Effector memory CD8-positive, alpha-beta T cell (primary cell): ENCODE data around the gene CREB3.

Experiments
- ATAC-seq: fragments of 150-1000 bp; cut with Tn5 transposase; replicated peaks from 2 replicates; pipeline ENCODE4 v1.10.0; 2021; ENCODE audit warnings: mild to moderate bottlenecking, moderate library complexity
- DNase-seq, 3 experiments: peaks; one replicate each; pipeline ENCODE4 v3.0.0; 2021
- H3K27ac Mint-ChIP-seq, 2 donors: one replicate each; pipeline ENCODE4 v1.8.0; 2022; ENCODE audit warnings: mild to moderate bottlenecking in 2 of 2, mixed read lengths in 2 of 2, moderate library complexity in 2 of 2
- H3K27me3 Mint-ChIP-seq, 2 donors: one replicate each; pipeline ENCODE4 v1.8.0; 2022; ENCODE audit warnings: mixed read lengths in 2 of 2
- H3K36me3 Mint-ChIP-seq: one replicate; pipeline ENCODE4 v1.8.0; 2022; ENCODE audit warnings: mild to moderate bottlenecking, moderate library complexity, mixed read lengths; ENCODE audit not compliant: insufficient read depth
- H3K4me1 Mint-ChIP-seq, 2 donors: one replicate each; pipeline ENCODE4 v1.8.0; 2022; ENCODE audit warnings: low read depth in 2 of 2, mixed read lengths in 2 of 2
- H3K4me3 Mint-ChIP-seq, 2 donors: one replicate each; pipeline ENCODE4 v1.8.0; 2022; ENCODE audit warnings: mild to moderate bottlenecking in 2 of 2, mixed read lengths in 2 of 2, moderate library complexity in 2 of 2
- H3K9me3 Mint-ChIP-seq, 2 donors: one replicate each; pipeline ENCODE4 v1.8.0; 2022; ENCODE audit warnings: mixed read lengths in 2 of 2

Gene CREB3

DNA sequence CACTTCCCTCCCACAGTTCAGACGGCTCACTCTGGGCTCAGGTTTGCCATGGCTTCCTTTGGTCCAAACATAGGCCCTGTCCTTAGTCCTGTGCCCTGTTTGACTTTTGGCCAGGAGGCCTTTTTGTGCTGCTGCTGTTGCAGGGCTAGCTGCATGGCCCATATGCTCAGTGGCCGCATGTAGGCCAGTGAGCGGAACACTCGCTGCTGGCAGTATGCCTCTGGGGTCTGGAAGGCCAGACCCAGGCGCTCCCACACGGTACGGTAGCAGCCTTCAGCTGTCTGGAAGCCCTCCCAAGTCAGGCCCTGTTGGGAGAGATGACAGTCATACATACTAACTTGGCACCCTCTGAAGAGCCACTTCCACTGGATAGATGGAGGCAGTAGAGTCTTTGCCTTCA lies 4.7 kb downstream of the CREB3 start:
- ATAC-seq (no peak), DNase-seq (no peak)
- Mint-ChIP-seq H3K36me3 (peaks cover 35% of the 10 kb centered on the region), H3K27ac (no peak overlapping the region), H3K9me3 (no peaks in the 10 kb centered on the region), H3K4me1 (peaks cover 19 to 24% of the 10 kb centered on the region in 2 donors), H3K27me3 (no peaks in the 10 kb centered on the region), H3K4me3 (no peak overlapping the region)

DNA sequence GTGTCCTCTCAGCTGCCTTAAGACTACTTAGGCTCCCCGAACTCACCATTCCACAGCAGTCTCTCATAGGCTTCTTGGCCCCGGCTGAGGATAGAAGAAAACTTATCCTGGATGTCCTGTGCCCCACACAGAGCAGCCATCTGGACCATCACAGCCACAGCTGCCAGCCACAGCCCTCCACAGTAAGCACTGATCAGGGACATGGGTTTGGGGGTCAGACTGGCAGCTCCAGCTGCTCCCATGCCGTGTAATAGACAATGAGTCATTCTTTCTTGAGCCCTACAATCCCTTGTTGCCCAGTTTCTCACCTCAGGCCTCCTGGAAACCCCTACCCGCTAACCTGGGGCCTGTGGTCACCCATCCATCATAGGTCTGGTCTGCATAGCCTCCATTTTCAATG lies 5.7 kb downstream of the CREB3 start:
- no peak for DNase-seq
- Mint-ChIP-seq H3K27me3 (no peaks in the 10 kb centered on the region), H3K4me3 (no peak overlapping the region), H3K27ac (no peak overlapping the region), H3K36me3 (peaks cover 38% of the 10 kb centered on the region), H3K9me3 (no peaks in the 10 kb centered on the region), H3K4me1 (peaks cover 20 to 23% of the 10 kb centered on the region in 2 donors)
- no peak for ATAC-seq

DNA sequence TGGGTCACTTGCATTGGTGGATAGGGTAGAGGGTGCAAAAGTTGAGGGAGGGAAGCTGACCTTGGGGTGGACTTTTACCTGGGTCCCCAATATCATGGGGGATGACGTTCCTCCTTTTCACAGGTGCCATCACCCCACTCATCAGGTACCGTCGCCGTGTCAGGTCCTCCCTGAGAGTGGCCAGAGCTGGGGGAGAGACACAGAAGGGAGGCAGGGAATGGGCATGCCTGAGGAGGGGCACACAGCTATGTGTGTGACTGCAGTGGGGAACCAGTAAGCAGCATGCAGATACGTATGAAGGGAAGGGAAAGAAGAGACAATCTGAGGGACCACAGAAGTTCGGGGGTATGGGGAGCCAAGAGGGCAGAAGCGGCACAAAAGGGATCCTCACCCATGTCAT lies 6.5 kb downstream of the CREB3 start:
- no peak for ATAC-seq
- DNase-seq: no peak
- H3K4me1 Mint-ChIP-seq: peaks cover 23 to 25% of the 10 kb centered on the region in 2 donors
- no peaks in the 10 kb centered on the region for H3K9me3 Mint-ChIP-seq
- H3K36me3 Mint-ChIP-seq: peaks cover 41% of the 10 kb centered on the region
- H3K27ac Mint-ChIP-seq: no peak overlapping the region
- H3K4me3 Mint-ChIP-seq: no peak overlapping the region
- H3K27me3 Mint-ChIP-seq: no peaks in the 10 kb centered on the region

DNA sequence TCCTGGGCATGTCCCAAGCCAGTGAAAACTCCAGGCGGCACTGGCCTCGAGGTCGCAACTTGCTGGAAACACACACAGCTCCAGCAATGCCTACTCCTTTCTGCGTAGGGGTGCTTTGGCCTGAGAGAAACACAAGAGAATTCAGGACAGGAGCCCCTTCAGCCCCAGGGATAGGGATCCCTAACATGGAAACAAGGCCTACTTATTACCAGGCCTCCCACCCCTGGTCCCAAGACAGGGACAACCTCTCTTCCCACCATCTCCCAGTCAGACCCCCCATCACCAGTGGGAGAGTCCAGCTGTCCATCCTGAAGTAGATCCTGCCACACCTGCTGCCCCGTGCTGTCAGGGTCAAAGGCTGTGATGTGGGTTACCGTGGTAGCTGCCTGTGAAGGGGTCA lies 7.8 kb downstream of the CREB3 start:
- no peak overlapping the region for H3K4me3 Mint-ChIP-seq
- ATAC-seq (no peak), DNase-seq (no peak)
- H3K27me3 Mint-ChIP-seq: no peaks in the 10 kb centered on the region
- H3K4me1 Mint-ChIP-seq: peaks cover 23 to 32% of the 10 kb centered on the region in 2 donors
- H3K36me3 Mint-ChIP-seq: peaks cover 40% of the 10 kb centered on the region
- peak overlapping the region in 1 of 2 donors; percentile 72 for H3K27ac Mint-ChIP-seq
- no peaks in the 10 kb centered on the region for H3K9me3 Mint-ChIP-seq

DNA sequence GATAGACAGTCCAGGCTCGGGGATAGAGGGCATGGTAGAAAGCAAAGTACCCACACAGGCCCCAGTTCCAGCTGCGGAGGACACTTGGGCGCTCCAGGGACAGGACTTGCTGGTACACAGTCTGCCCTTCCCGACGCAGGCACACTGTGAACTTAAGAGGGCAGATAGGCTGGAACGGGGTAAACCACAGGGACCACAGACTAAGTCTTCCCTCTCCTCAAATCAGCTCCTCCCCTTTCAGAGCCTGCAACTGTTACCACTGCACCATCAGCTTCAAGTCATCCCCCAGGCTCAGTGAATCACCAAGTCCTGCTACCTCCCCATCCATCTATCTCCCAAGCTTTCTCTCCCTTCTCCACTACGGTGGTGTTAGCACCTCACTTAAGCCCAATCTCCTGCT lies 9.3 kb downstream of the CREB3 start:
- Mint-ChIP-seq H3K36me3 (peaks cover 38% of the 10 kb centered on the region), H3K27ac (peak overlapping the region; percentile 69 to 72)

DNA sequence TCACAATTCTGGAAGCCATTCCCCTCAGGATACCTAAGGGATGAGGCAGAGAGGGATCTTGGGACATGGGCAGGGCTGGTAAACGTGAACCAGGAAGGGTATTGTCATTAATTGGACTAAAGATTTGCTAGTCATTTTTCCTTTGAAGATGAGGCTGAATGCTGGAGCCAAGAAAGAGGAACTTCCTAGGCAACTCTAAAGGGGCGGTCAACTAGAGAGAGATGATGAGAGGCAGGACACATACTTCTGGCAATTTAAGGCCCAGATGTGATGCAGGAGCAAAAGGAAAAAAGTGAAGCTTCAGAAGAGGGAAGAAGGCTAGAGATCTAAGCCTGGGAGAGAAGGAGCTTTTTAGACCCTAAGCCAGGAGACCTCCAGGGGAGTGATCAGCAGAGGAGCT lies 11.0 kb downstream of the CREB3 start:
- no peak for DNase-seq
- H3K9me3 Mint-ChIP-seq: no peaks in the 10 kb centered on the region
- H3K4me3 Mint-ChIP-seq: no peak overlapping the region
- no peaks in the 10 kb centered on the region for H3K27me3 Mint-ChIP-seq
- peaks cover 31% of the 10 kb centered on the region for H3K36me3 Mint-ChIP-seq
- peak overlapping the region in 1 of 2 donors; percentile 7 for H3K27ac Mint-ChIP-seq
- H3K4me1 Mint-ChIP-seq: peaks cover 47 to 54% of the 10 kb centered on the region in 2 donors
- ATAC-seq: no peak

More for the DNA sequence above, 9.3 kb downstream of the CREB3 start:
- DNase-seq: no peak
- H3K4me3 Mint-ChIP-seq: no peak overlapping the region
- peak; percentile 76 for ATAC-seq
- H3K4me1 Mint-ChIP-seq: peaks cover 30 to 38% of the 10 kb centered on the region in 2 donors
- no peaks in the 10 kb centered on the region for H3K9me3 Mint-ChIP-seq
- H3K27me3 Mint-ChIP-seq: no peaks in the 10 kb centered on the region

DNA sequence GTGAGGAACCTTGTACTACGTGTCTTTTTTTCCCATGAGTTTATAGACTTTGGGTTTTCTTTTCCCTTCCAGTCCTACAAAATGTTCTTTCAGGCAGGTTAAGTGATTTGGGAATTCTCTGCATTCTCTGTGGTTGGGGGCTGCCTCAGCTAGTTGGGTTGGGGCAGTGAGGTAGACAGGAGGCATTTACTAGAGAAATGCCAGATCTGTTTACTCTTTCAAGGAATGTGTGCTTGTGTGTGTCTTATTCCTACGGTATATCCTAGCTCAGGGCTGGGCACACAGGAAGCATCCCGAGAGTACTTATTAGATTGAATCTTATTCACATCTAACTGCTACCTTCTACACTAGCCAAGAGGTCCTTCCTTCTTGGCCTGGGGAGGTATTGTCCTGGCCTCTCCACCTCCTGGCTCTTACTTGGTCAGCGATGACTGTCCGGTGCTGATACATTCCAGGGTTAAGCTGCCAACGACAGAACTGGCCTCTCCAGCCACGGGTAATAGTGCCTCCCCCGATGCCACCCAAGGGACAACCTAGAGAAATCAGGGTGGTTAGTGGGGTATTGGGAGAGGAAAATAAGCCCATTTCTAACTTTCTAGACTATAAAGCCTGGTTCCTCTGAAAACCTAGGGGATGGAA lies 11.5 kb downstream of the CREB3 start:
- Mint-ChIP-seq H3K27ac (peak overlapping the region in 1 of 2 donors; percentile 7), H3K27me3 (no peaks in the 10 kb centered on the region), H3K36me3 (peaks cover 33% of the 10 kb centered on the region), H3K4me1 (peaks cover 46 to 54% of the 10 kb centered on the region in 2 donors), H3K9me3 (no peaks in the 10 kb centered on the region), H3K4me3 (no peak overlapping the region)
- no peak for DNase-seq
- ATAC-seq: no peak

DNA sequence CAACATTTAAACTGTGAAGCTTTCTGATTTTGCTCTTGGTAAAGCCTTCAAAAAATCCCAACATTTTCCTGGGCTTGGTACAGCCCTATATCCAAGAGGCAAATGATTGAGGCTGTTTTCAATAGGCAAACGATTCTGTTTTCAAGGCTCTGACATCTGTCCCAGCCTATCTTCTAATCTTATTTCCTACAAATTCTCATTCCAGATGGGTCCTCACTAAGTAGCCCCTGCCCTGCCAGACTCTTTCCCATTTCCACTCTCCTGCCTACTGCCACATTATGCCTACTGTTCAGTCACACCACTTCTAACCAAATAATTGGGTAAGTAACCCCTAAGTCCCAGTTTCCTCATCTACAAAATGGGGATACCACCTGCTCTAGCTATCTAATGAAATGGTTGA lies 13.1 kb downstream of the CREB3 start:
- H3K4me1 Mint-ChIP-seq: peaks cover 54 to 65% of the 10 kb centered on the region in 2 donors

DNA sequence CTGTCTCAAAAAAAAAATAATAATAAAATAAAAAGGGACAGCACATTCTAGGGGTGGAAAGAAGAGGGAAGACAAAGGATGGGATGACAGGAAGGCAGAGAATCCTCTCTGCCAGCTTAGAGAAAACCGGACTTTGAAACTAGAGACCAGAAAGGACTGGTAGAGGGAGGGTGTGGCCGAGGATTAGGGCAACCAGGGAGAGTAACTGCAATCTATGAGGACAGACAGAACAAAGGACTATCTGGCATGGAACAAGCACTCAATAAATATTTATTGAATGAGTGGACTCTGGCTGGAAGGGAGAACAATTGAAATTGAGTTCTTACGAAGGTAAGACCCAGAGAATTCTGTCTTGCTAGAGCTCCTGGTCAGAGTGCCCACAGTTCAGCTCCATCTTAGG lies 14.1 kb downstream of the CREB3 start:
- Mint-ChIP-seq H3K27ac (no peak overlapping the region), H3K9me3 (no peaks in the 10 kb centered on the region), H3K4me1 (peaks cover 54 to 68% of the 10 kb centered on the region in 2 donors), H3K4me3 (peak overlapping the region; percentile 96 to 98), H3K27me3 (no peaks in the 10 kb centered on the region), H3K36me3 (peaks cover 27% of the 10 kb centered on the region)
- ATAC-seq (no peak), DNase-seq (no peak)

More for the DNA sequence above, 13.1 kb downstream of the CREB3 start:
- H3K27me3 Mint-ChIP-seq: no peaks in the 10 kb centered on the region
- ATAC-seq: no peak
- peak overlapping the region; percentile 96 to 98 for H3K4me3 Mint-ChIP-seq
- H3K36me3 Mint-ChIP-seq: peaks cover 33% of the 10 kb centered on the region
- no peak for DNase-seq
- H3K9me3 Mint-ChIP-seq: no peaks in the 10 kb centered on the region
- peak overlapping the region; percentile 61 to 69 for H3K27ac Mint-ChIP-seq

DNA sequence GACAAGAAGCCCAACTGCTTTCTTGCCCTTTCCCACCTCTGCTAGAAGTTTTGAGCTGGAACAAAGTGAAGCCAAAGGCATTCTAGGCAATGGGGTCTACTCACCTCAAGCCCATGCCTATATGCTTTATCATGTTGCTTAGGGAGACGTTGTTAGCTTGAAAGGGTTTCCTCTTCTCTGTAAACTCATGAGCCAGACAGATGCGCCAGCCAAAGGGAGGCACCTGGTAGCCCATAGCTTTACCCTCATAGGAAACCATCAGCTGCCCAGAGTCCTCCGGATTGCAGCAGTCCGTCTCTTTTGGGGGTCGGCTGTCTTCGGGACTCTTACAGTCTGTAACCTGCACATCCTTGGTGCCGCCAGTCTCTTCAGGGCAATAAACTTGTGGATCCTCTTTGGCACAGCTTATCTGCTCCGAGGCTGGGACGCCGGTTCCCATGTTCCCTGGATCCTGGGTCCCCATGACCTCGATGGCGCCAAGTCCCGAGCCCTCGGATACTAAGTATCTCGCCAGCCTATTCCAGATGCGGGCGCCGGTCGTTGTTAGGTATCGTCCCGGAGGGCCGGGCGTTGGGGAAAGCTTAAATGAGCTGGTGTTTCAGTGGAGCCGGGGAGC lies 15.9 kb downstream of the CREB3 start:
- peak; percentile 11 for ATAC-seq
- Mint-ChIP-seq H3K27ac (peak overlapping the region; percentile 67 to 94), H3K27me3 (no peaks in the 10 kb centered on the region), H3K4me3 (peak overlapping the region; percentile 96 to 98), H3K4me1 (peaks cover 43 to 54% of the 10 kb centered on the region in 2 donors), H3K36me3 (peaks cover 28% of the 10 kb centered on the region), H3K9me3 (no peaks in the 10 kb centered on the region)
- DNase-seq: peak in 1 of 3 experiments; percentile 11

DNA sequence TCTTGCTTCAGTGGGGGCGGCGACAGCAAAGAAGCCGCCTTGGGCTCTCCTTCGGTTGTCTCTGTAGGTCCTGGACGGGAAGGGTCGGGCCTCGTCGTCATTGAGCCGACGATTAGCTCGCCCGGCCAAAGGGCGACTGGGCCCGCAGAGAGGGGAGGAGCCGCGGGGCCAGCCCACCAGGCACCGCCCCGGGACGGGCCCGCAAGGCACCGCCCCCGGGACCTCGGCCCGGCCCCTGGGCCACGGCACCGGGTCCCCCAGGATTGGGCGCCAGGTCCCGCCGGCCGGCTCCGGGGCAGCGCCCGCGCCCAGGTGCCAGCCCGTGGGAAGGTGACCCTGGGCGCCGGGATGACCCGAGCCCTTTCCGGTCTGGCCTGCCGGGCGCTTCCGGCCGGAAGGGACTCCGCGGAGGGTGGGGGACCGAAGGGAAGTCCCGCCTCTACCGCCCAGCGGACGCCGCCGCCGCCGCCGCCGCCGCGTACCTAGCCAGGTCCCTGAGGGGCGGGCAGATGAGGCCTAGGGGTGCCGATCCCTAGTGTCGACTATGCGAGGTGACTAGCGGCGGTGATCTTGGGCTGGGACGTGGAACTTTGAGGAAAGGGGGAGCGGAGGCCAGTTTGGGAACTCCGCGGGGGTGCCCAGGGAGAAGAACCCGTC lies 16.5 kb downstream of the CREB3 start, which contains the start of the genes GBA2 and RGP1:
GBA2 (minus strand) TSS at position 371 of the 657 bp plus-strand sequence. CDS start 524 bp downstream, outside the sequence.
RGP1 (plus strand) TSS at position 430 of the 657 bp plus-strand sequence. CDS start 469 bp downstream, outside the sequence.
- Mint-ChIP-seq H3K9me3 (no peaks in the 10 kb centered on the region), H3K27ac (peak within 1 kb of the TSS; percentile 93 to 94), H3K4me1 (peaks cover 44 to 50% of the 10 kb centered on the region in 2 donors), H3K27me3 (no peaks in the 10 kb centered on the region), H3K36me3 (peaks cover 23% of the 10 kb centered on the region), H3K4me3 (peak within 1 kb of the TSS; percentile 96 to 98)
- DNase-seq (peak in 2 of 3 experiments; percentile 58), ATAC-seq (peak; percentile 82)

DNA sequence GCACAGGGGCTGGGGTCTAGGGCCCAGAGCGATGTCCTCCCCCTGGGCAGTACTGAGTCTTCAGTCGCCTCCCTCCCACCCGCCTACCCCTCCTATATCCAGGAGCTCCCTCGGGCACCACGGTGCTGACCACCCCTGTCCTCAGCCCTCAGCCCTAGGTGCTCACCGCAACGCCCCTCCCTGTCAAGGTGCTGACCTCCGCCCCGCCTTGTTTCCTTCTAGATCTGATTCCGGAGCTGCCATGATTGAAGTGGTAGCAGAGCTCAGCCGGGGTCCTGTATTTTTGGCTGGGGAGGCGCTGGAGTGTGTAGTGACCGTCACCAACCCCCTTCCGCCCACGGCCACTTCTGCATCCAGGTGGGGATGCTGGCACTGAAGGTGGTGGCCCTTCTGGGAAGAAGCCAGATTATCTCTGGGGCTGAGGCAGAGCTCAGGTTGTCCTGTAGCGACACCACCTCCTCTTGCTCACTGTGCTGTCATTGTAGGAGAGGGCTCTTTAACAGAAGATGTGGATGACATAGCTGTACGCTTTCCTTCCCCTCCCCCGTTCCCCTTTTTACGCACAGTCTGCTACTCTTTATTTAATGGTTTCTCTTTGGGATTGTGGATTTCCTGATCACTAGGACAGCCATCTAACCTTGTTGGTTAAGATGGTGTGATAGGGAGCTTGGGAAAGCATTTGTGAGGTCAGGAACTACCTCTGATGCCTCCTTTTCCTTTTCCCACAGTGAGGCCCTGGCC lies 17.2 kb downstream of the CREB3 start:
- H3K27ac Mint-ChIP-seq: peak overlapping the region; percentile 93 to 94
- peaks cover 19% of the 10 kb centered on the region for H3K36me3 Mint-ChIP-seq
- peak; percentile 47 for ATAC-seq
- H3K4me1 Mint-ChIP-seq: peaks cover 44 to 46% of the 10 kb centered on the region in 2 donors
- no peaks in the 10 kb centered on the region for H3K9me3 Mint-ChIP-seq
- DNase-seq: peak in 2 of 3 experiments; percentile 19 to 33
- no peaks in the 10 kb centered on the region for H3K27me3 Mint-ChIP-seq
- peak overlapping the region; percentile 96 to 98 for H3K4me3 Mint-ChIP-seq

DNA sequence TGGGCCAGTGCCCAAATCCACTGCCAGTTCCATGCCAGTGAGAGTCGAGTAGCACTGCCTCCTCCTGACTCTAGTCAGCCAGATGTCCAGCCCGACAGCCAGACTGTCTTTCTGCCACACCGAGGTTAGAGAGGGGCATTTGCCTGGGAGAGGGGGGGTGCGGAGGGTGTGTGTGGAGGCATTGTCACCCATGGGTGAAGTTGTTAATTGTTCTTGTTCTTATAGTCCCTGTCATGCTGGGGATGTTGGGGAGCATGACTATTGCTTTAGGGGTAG lies 17.7 kb downstream of the CREB3 start:
- Mint-ChIP-seq H3K27ac (peak overlapping the region; percentile 93 to 94), H3K4me1 (peaks cover 43 to 44% of the 10 kb centered on the region in 2 donors), H3K4me3 (peak overlapping the region; percentile 96 to 98), H3K36me3 (peaks cover 19% of the 10 kb centered on the region), H3K27me3 (no peaks in the 10 kb centered on the region), H3K9me3 (no peaks in the 10 kb centered on the region)
- DNase-seq (no peak), ATAC-seq (no peak)
